Measurements from ENCODE around the gene PSG4.
"Not testable (repeated sequence)": the region's sequence is repeated elsewhere in the genome, so short reads cannot be mapped to it uniquely, and the experiment has no call there.

DNA sequence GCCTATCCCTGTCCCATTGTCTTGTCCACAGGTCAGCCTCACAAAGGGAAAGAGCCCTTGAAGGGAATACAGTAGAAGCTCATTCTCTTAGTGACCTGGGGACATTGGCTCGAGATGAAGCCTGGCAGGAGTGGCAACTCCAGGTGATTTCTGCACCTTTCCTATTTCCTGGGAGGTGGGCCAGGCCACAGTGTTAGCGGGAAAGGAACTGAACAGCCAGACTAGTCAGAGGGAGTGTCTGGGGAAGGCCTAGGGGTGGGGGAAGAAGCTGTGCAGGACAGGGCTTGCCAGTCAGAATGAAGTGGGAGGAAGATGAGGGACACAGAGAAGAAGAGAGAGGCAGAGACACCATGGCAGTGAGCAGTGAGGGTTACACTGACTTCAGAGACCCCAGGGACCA lies 3.5 kb downstream of the PSG4 start:
- not testable (repeated sequence) for TF ChIP-seq POLR2AphosphoS5 (IDR thresholded peaks at IDR 0.05); POLR2A (IDR thresholded peaks at IDR 0.05; ENCODE audit: low read depth)
- TF ChIP-seq, protein P1, sequence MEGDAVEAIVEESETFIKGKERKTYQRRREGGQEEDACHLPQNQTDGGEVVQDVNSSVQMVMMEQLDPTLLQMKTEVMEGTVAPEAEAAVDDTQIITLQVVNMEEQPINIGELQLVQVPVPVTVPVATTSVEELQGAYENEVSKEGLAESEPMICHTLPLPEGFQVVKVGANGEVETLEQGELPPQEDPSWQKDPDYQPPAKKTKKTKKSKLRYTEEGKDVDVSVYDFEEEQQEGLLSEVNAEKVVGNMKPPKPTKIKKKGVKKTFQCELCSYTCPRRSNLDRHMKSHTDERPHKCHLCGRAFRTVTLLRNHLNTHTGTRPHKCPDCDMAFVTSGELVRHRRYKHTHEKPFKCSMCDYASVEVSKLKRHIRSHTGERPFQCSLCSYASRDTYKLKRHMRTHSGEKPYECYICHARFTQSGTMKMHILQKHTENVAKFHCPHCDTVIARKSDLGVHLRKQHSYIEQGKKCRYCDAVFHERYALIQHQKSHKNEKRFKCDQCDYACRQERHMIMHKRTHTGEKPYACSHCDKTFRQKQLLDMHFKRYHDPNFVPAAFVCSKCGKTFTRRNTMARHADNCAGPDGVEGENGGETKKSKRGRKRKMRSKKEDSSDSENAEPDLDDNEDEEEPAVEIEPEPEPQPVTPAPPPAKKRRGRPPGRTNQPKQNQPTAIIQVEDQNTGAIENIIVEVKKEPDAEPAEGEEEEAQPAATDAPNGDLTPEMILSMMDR (IDR thresholded peaks at IDR 0.05), result not testable (repeated sequence)

Measured in esophagus muscularis mucosa (tissue), 3 donors.